ENCODE results near the gene MISP3. TPM values are rescaled to one million over a fixed set of nuclear protein-coding genes. Genes with fewer than 3 reads are reported as not detected.

The MISP3 gene
- total RNA-seq, 1 donor from 2014 or later: 0.98 TPM

DNA sequence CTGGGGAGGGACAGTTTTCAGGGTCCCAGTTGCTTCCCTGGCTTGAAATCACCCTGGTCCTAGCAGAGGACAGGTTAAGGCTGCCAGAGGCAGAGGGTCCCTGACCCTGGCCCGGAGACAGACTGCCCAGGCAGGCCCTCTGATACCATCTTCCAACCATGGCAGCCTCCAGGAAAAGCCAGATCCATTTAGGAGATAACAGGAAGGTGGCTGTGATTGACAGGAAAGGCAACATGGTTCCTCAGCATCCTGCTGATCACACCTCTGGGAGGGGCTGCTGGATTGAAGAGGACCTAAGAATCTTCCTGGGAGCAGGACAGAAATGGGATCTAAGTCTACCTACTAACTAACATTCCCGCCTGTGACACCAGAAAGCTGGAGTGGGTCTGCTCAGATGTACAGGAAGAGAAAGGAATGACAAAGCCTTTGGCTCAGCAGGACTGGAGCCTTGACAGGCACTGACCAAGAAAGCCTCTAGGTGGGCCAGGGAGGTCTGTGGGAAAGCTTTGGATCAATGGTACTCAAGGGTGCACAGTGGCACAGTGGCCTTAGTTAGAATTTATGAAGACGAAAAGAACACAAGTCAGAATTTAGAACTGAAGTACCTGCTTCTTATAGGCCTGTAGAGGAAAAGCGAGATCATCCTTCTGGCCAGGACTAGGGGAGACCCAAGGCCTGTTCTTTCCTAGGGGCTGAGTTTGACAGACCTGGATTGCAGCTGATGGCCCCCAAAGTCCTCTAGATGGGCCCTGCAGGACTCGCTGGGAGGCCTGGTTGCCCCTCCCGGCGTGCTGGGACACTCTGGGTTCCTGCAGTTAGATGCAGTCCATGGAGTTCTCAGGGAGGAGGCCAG is 47.3 kb downstream of the MISP3 start:
- H3K4me3 Mint-ChIP-seq: no peak overlapping the region
- TF ChIP-seq, protein P1, sequence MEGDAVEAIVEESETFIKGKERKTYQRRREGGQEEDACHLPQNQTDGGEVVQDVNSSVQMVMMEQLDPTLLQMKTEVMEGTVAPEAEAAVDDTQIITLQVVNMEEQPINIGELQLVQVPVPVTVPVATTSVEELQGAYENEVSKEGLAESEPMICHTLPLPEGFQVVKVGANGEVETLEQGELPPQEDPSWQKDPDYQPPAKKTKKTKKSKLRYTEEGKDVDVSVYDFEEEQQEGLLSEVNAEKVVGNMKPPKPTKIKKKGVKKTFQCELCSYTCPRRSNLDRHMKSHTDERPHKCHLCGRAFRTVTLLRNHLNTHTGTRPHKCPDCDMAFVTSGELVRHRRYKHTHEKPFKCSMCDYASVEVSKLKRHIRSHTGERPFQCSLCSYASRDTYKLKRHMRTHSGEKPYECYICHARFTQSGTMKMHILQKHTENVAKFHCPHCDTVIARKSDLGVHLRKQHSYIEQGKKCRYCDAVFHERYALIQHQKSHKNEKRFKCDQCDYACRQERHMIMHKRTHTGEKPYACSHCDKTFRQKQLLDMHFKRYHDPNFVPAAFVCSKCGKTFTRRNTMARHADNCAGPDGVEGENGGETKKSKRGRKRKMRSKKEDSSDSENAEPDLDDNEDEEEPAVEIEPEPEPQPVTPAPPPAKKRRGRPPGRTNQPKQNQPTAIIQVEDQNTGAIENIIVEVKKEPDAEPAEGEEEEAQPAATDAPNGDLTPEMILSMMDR (IDR thresholded peaks at IDR 0.05; ENCODE audit: unreplicated experiment): no peak
- peak overlapping the region; percentile 66 for H3K27ac Mint-ChIP-seq
- H3K27me3 Mint-ChIP-seq (ENCODE audit: low read depth): no peaks in the 10 kb centered on the region
- no peaks in the 10 kb centered on the region for H3K36me3 Mint-ChIP-seq
- no peaks in the 10 kb centered on the region for H3K9me3 Mint-ChIP-seq
- peaks cover 23% of the 10 kb centered on the region for H3K4me1 Mint-ChIP-seq
- DNase-seq (ENCODE audit: low spot score in 2 of 2, unreplicated experiment in 2 of 2): no peak

DNA sequence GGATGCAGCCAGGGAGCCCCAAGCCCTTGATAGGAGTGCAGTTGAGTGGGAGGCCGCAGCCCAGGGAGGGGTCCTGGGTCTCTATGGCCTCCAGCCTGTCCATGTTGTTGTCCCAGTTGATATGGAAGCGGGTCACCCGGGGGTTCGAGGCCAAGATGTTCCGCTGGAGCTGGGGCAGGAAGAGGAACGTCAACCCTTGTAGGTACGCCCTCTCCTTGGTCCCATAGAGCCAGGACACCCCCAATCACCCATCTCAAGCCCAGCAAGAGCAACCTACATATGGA is 47.9 kb downstream of the MISP3 start:
- Mint-ChIP-seq H3K4me3 (no peak overlapping the region), H3K27ac (no peak overlapping the region), H3K36me3 (no peaks in the 10 kb centered on the region), H3K9me3 (no peaks in the 10 kb centered on the region), H3K4me1 (peaks cover 22% of the 10 kb centered on the region), H3K27me3 (ENCODE audit: low read depth) (no peaks in the 10 kb centered on the region)
- DNase-seq (ENCODE audit: low spot score in 2 of 2, unreplicated experiment in 2 of 2): no peak
- TF ChIP-seq, protein P1 (IDR thresholded peaks at IDR 0.05; ENCODE audit: unreplicated experiment): no peak

DNA sequence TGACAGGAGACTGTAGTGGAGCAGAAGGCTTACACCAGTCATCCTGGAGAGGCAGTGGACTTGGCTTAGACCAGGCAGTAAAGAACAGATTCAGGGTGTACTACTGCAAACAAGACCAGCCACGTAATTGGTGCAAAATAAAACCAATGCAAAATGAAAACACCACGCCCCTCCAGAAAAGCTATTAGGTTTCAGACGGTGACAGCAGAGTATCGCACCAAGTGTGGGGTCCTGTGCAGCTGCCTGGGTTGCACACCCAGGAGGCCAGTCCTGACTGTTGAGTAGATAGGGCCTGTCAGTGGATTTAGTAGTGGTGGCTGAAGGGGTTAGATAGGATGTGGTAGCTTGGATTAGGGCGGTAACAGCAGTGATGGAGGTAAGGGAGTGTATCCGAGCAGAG is 50.3 kb downstream of the MISP3 start:
- TF ChIP-seq, protein P1 (IDR thresholded peaks at IDR 0.05; ENCODE audit: unreplicated experiment): no peak
- no peaks in the 10 kb centered on the region for H3K36me3 Mint-ChIP-seq
- DNase-seq (ENCODE audit: low spot score in 2 of 2, unreplicated experiment in 2 of 2): no peak
- peaks cover 9% of the 10 kb centered on the region for H3K4me1 Mint-ChIP-seq
- no peaks in the 10 kb centered on the region for H3K9me3 Mint-ChIP-seq
- H3K27ac Mint-ChIP-seq: no peak overlapping the region
- no peak overlapping the region for H3K4me3 Mint-ChIP-seq
- no peaks in the 10 kb centered on the region for H3K27me3 Mint-ChIP-seq (ENCODE audit: low read depth)

Other genes with a start within 250 kb of the MISP3 start
- gene NANOS3, start 195.7 kb upstream of the MISP3 start, total RNA-seq: 4.9 to 8.6 TPM (median 8.2 TPM) in 3 replicates
- gene BRME1, start 166.7 kb upstream of the MISP3 start, total RNA-seq: 6.3 to 7.2 TPM (median 7.0 TPM) in 3 replicates
- gene CC2D1A, start 166.6 kb upstream of the MISP3 start, total RNA-seq: 59.2 to 66.0 TPM (median 62.8 TPM) in 3 replicates
- 0.20 to 1.0 TPM (median 0.75 TPM) in 3 replicates for gene PODNL1, start 134.4 kb upstream of the MISP3 start, total RNA-seq
- 54.4 to 56.6 TPM (median 55.7 TPM) in 3 replicates for gene DCAF15, start 120.3 kb upstream of the MISP3 start, total RNA-seq
- gene RFX1, start 66.5 kb upstream of the MISP3 start, total RNA-seq: 20.6 to 21.6 TPM (median 21.2 TPM) in 3 replicates
- not detected in 3 replicates for gene RLN3, start 44.6 kb upstream of the MISP3 start, total RNA-seq
- 6.2 to 6.6 TPM (median 6.5 TPM) in 3 replicates for gene IL27RA, start 41.0 kb upstream of the MISP3 start, total RNA-seq
- gene PALM3, start 10.7 kb upstream of the MISP3 start, total RNA-seq: 2.0 to 2.4 TPM (median 2.3 TPM) in 3 replicates
- 0.45 to 0.90 TPM (median 0.58 TPM) in 3 replicates for gene C19orf67, start 13.0 kb downstream of the MISP3 start, total RNA-seq
- gene SAMD1, start 18.0 kb downstream of the MISP3 start, total RNA-seq: 67.8 to 74.2 TPM (median 74.0 TPM) in 3 replicates
- gene PRKACA, start 45.0 kb downstream of the MISP3 start, total RNA-seq: 80.9 to 87.7 TPM (median 82.9 TPM) in 3 replicates
- gene ASF1B, start 63.8 kb downstream of the MISP3 start, total RNA-seq: 6.3 to 8.9 TPM (median 8.4 TPM) in 3 replicates
- gene ADGRL1, start 133.4 kb downstream of the MISP3 start, total RNA-seq: 97.9 to 106 TPM (median 102 TPM) in 3 replicates